HG02759 (cell line): Measurements from ENCODE around the gene PDGFB.

ENCODE experiments used
- ATAC-seq: cut with Tn5 transposase; IDR thresholded peaks from one replicate; pipeline ENCODE4 v1.9.1; 2021; ENCODE audit warnings: mild to moderate bottlenecking, moderate library complexity; ENCODE audit not compliant: unreplicated experiment

The PDGFB gene

GRCh38 chr22:39255449-39256185 lies 10.8 kb upstream of the PDGFB start:
- ATAC-seq: no peak

- no peak for ATAC-seq
These were observed 10.1 kb upstream of the PDGFB start for GRCh38 chr22:39254789-39255298.

- no peak for ATAC-seq
These were observed 9.3 kb upstream of the PDGFB start for GRCh38 chr22:39254122-39254521.

GRCh38 chr22:39253435-39254070 lies 8.8 kb upstream of the PDGFB start:
- ATAC-seq: no peak

- no peak for ATAC-seq
These were observed 8.0 kb upstream of the PDGFB start for GRCh38 chr22:39252461-39253434.

- ATAC-seq: no peak
These were observed 7.1 kb upstream of the PDGFB start for GRCh38 chr22:39251762-39252460.

GRCh38 chr22:39250838-39251237 lies 6.1 kb upstream of the PDGFB start:
- ATAC-seq: no peak

- no peak for ATAC-seq
These were observed 5.3 kb upstream of the PDGFB start for GRCh38 chr22:39250131-39250530.

- no peak for ATAC-seq
These were observed 4.4 kb upstream of the PDGFB start for GRCh38 chr22:39249086-39249704.

- ATAC-seq: no peak
These were observed 3.5 kb upstream of the PDGFB start for GRCh38 chr22:39248254-39248653.

- ATAC-seq: no peak
These were observed 2.6 kb upstream of the PDGFB start for GRCh38 chr22:39247361-39247760.

- no peak for ATAC-seq
These were observed 2.0 kb upstream of the PDGFB start for GRCh38 chr22:39246690-39247332.

GRCh38 chr22:39246217-39246616 lies 1.4 kb upstream of the PDGFB start:
- no peak for ATAC-seq

- ATAC-seq: no peak
These were observed 603 bp upstream of the PDGFB start for GRCh38 chr22:39245130-39246039.

GRCh38 chr22:39244136-39244495 lies 666 bp downstream of the PDGFB start:
- ATAC-seq: no peak

GRCh38 chr22:39243439-39244135 lies 1.2 kb downstream of the PDGFB start:
- no peak for ATAC-seq

- no peak for ATAC-seq
These were observed 2.0 kb downstream of the PDGFB start for GRCh38 chr22:39242595-39243438.
